NT2/D1 (cell line): Measurements from ENCODE around the gene UBA52.

ENCODE experiments used
- SUZ12 ChIP-seq: IDR thresholded peaks from 2 replicates; pipeline ENCODE4 v1.6.1; 2011; ENCODE audit not compliant: insufficient read length, insufficient read depth; ENCODE audit errors: extremely low read depth
- YY1 ChIP-seq: IDR thresholded peaks from 2 replicates; pipeline ENCODE4 v1.6.1; 2011; ENCODE audit not compliant: insufficient read length, insufficient read depth
- ZNF274 ChIP-seq: IDR thresholded peaks from 2 replicates; pipeline ENCODE4 v1.6.1; 2011; ENCODE audit warnings: mild to moderate bottlenecking, low read depth, low read length

GRCh38 chr19:18531485-18531884 lies 40.2 kb upstream of the UBA52 start:
- TF ChIP-seq YY1: no peak
- no peak for TF ChIP-seq ZNF274
- no peak for TF ChIP-seq SUZ12
